GM12873 (cell line): ENCODE measurements around the gene PLA2G2D.

Experiments
- TF ChIP-seq, protein P1 (sequence below): IDR thresholded peaks from 2 replicates; pipeline ENCODE4 v1.5.1; 2012; ENCODE audit warnings: low read depth, mild to moderate bottlenecking, moderate library complexity, low read length, control low read depth; ENCODE audit not compliant: insufficient read depth; ENCODE audit errors: missing control alignments

Gene PLA2G2D

GRCh38 chr1:20158358-20159070, 39.2 kb upstream of the PLA2G2D start:
- TF ChIP-seq, protein P1, sequence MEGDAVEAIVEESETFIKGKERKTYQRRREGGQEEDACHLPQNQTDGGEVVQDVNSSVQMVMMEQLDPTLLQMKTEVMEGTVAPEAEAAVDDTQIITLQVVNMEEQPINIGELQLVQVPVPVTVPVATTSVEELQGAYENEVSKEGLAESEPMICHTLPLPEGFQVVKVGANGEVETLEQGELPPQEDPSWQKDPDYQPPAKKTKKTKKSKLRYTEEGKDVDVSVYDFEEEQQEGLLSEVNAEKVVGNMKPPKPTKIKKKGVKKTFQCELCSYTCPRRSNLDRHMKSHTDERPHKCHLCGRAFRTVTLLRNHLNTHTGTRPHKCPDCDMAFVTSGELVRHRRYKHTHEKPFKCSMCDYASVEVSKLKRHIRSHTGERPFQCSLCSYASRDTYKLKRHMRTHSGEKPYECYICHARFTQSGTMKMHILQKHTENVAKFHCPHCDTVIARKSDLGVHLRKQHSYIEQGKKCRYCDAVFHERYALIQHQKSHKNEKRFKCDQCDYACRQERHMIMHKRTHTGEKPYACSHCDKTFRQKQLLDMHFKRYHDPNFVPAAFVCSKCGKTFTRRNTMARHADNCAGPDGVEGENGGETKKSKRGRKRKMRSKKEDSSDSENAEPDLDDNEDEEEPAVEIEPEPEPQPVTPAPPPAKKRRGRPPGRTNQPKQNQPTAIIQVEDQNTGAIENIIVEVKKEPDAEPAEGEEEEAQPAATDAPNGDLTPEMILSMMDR = no peak

DNA sequence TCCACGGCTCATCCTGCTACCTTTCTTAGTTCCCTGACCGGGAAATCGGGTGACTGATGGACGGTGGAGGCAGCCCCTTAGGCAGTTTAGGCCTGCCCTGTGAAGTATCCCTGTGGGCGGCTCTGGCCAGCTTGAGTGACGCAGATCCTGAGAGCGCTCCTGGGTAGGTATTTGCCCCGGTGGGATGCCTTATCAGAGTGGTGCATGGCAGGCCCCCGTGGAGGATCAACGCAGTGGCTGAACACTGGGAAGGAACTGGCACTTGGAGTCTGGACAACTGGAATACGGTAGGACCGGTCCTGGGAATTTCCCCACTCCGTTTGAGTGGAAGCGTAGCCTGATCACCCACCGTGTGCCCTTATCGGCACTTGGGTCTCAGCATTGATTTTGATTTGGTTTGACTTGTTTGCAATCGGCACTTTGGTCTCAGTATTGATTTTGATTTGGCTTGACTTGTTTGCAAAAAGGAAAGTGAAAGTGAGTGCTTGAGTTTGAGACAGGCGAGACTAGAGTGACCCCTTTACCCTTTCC, 35.0 kb upstream of the PLA2G2D start:
- TF ChIP-seq, protein P1 = no peak

DNA sequence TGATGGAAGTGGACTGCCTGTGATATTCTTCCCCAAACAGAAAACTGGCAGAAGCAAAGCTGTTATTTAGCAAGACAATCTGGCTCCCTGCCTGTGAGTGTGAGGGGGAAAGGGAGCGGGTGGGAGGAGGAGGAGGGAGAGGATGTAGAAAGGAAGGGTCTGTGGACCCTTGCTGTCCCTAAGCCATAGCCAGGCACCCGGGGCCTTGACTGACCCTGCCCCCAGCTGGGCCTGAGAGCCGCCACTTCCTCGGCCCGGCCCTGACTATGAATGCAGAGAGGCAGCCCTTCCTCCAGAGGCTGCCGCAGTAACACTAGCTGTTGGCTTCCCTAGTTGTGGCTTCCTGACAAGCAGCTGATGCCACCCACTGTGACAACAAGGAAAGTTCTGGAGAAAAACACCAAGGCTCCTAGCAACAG, 33.7 kb upstream of the PLA2G2D start:
- TF ChIP-seq, protein P1 = no peak

DNA sequence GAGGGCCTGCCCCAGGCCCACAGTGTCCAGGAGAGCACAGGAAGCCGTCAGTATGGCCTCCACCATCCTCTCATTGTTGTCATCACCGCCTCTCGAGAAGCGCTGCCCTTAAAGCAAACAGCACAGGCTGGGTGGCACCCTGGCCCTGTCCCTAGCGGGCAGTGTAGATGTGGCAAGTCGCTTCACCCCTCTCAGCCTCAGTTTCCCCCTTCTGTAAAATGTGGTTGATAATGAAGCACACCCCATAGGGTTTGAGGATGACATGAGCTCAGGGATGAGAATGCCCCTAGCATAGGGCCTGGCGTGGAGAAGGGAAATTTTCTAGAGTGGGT, 33.2 kb upstream of the PLA2G2D start:
- TF ChIP-seq, protein P1 = no peak

GRCh38 chr1:20151906-20152598, 32.7 kb upstream of the PLA2G2D start:
- TF ChIP-seq, protein P1 = peak; percentile 92

DNA sequence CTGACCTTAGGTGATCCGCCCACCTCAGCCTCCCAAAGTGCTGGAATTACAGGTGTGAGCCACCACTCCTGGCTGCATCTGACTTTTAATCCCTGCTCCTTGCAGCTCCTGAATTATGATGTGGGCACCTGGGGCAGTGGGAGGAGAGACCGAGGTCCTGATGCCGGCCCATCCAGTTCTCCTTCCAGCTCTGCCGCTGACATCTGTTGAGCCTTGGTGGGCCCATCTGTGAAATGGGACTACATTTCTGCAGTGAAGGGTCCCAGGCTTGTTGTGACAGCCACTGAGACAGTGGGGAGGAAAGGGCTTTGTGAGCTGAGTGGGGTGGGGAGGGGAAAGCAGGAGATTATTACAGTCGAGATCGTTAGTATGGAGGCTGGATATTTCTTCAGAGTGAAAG, 31.6 kb upstream of the PLA2G2D start:
- TF ChIP-seq, protein P1 = no peak

- TF ChIP-seq, protein P1 = no peak
These were observed 31.0 kb upstream of the PLA2G2D start for GRCh38 chr1:20150326-20150705.
